ENCODE results near the gene NAP1L4.

DNA sequence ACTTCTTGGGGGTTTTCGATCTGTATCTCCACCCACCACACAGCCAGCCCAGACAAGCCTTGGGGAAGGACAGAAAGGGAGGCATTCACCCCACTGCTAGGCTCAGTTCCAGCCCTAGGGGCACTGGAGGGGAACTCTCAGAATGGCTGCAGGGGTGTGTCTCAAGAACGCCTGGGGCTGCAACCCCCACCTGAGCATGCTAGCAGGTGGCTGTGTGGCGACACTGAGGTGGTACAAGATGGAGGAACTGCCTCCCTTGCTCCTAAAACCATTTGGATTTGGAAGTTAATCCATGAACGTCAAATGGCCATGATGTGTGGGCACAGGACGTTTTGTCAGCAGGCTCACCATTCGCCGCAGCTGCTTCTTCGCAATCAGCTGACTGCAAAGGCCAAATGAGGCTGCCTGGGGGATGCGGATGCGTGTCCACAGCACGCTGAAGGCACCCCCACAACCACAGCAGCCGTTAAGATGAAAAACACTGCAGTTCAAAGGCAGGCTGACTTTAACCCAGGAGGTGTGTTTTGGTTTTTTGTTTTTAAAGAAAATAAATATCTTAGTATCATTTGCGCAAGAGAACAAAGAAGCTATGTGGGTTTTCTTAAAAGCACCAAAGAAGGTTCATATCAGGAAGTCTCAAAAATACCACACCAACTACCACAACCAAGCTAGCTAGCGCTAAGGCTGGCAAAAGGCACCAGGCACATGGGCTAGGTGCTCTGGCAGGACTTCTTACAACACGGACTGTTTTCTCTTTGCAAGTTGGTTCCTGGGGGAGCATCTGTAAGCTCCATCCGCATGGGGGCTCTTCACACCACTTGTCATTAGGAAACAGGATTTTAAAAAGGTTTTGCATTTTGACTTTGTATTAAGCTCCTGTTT lies 22.2 kb upstream of the NAP1L4 start:
- no peak for TF ChIP-seq POU2F2 (IDR thresholded peaks at IDR 0.05; ENCODE audit: low read depth, low read length)
- TF ChIP-seq POLR2AphosphoS5 (IDR thresholded peaks at IDR 0.05; ENCODE audit: low read depth, low read length), result no peak
- no peak for TF ChIP-seq POLR2A (IDR thresholded peaks at IDR 0.05; ENCODE audit: low read depth, low read length)
- no peak for TF ChIP-seq TAF1 (IDR thresholded peaks at IDR 0.05; ENCODE audit: low read depth, low read length)
- TF ChIP-seq SPI1 (IDR thresholded peaks at IDR 0.05; ENCODE audit: low read depth, low read length), result no peak
- no peak for TF ChIP-seq PAX5 (IDR thresholded peaks at IDR 0.05; ENCODE audit: insufficient read depth, low read length, severe bottlenecking)
